PFSK-1 (cell line): ENCODE measurements around the gene NENF.

ENCODE experiments used
- FOXP2 ChIP-seq: optimal IDR thresholded peaks from 2 replicates; pipeline ENCODE3; 2011; ENCODE audit warnings: borderline replicate concordance, control low read depth, inconsistent platforms; ENCODE audit not compliant: insufficient read depth; ENCODE audit errors: extremely low read length, extremely low read depth
- POLR2AphosphoS5 ChIP-seq: IDR thresholded peaks from 2 replicates; pipeline ENCODE4 v1.6.1; 2012; ENCODE audit warnings: low read depth, mild to moderate bottlenecking, control low read depth, low read length, moderate library complexity

- TF ChIP-seq POLR2AphosphoS5 (no peak), FOXP2 (no peak)
Observed at GRCh38 chr1:212477680-212478466, 45.2 kb downstream of the NENF start.
